Lung (tissue), 12 donors: ENCODE results near the gene NRIP3. TPM values are rescaled to one million over a fixed set of nuclear protein-coding genes. Genes with fewer than 3 reads are reported as not detected.

Experiments
- ATAC-seq: fragments of 200-7000 bp; cut with Tn5 transposase; one replicate; pipeline ENCODE4 v1.9.1; 2020; ENCODE audit warnings: moderate number of reproducible peaks; ENCODE audit not compliant: insufficient read depth, low FRiP score
- DNase-seq, 3 donors: peaks; one replicate each; pipeline ENCODE4 v3.0.0-alpha.2; 2013 to 2017
- H3K27ac ChIP-seq, 2 donors: one replicate each; pipeline ENCODE4 v1.5.1; 2013; ENCODE audit warnings: mild to moderate bottlenecking in 2 of 2, moderate library complexity in 2 of 2, control low read depth in 1 of 2, inconsistent platforms in 1 of 2, low read depth in 1 of 2, low read length in 1 of 2
- H3K27me3 ChIP-seq, 3 donors: one replicate each; pipeline ENCODE4 v1.5.1; 2013; ENCODE audit warnings: low read length in 2 of 3; ENCODE audit not compliant: control insufficient read depth in 3 of 3, insufficient read depth in 3 of 3
- H3K36me3 ChIP-seq, 4 donors: one replicate each; pipeline ENCODE4 v1.5.1; 2013; ENCODE audit warnings: low read length in 4 of 4, mild to moderate bottlenecking in 1 of 4, moderate library complexity in 1 of 4; ENCODE audit not compliant: control insufficient read depth in 4 of 4, insufficient read depth in 4 of 4
- H3K4me1 ChIP-seq, 5 donors: one replicate each; pipeline ENCODE4 v1.5.1; 2013; ENCODE audit warnings: low read length in 5 of 5, mild to moderate bottlenecking in 2 of 5, moderate library complexity in 1 of 5; ENCODE audit not compliant: control insufficient read depth in 5 of 5, insufficient read depth in 5 of 5
- H3K4me3 ChIP-seq: one replicate; pipeline ENCODE4 v1.5.1; 2013; ENCODE audit warnings: mild to moderate bottlenecking, control low read depth, moderate library complexity
- H3K9ac ChIP-seq, 2 donors: one replicate each; pipeline ENCODE4 v1.5.1; 2013; ENCODE audit warnings: low read length in 2 of 2, control low read depth in 1 of 2; ENCODE audit not compliant: insufficient read depth in 1 of 2
- H3K9me3 ChIP-seq, 4 donors: one replicate each; pipeline ENCODE4 v1.5.1; 2013; ENCODE audit warnings: low read length in 3 of 4, mild to moderate bottlenecking in 1 of 4, moderate library complexity in 1 of 4; ENCODE audit not compliant: control insufficient read depth in 4 of 4, insufficient read depth in 3 of 4
- WGBS, 2 donors: extraction: QIAGEN DNeasy Blood & Tissue Kit; methylation state at CpG; one replicate each; pipeline ENCODE4 v1.1.7; 2013; 5-methylcytosine and 5-hydroxymethylcytosine counted together
- polyA plus RNA-seq, 2 donors: library from polyadenylated mRNA; stranded (reverse); fragments of 200-250 nt; gene quantifications; one replicate each; pipeline ENCODE4 v1.2.1, GENCODE V29; 2013
- total RNA-seq, 2 donors: library from RNA; depleted of rRNA in 1 of 2; stranded (reverse); fragments of >200 nt in 1 of 2; gene quantifications; one replicate each; pipeline ENCODE4 v1.2.1, GENCODE V29; 2014 to 2021
- TF ChIP-seq, protein P1 (sequence below): IDR thresholded peaks from 2 replicates; pipeline ENCODE4 v1.5.1; 2012; ENCODE audit warnings: mild to moderate bottlenecking; ENCODE audit errors: control extremely low read depth, extremely low read depth
- donor health status: control.
- donor health status: control.
- donor health status: Bipolar disorder and iron deficiency.
- donor health status: healthy.
- donor health status: DM: yes; HTN: yes; CAD: no.

NRIP3 gene
- total and polyA plus RNA-seq, 4 donors = 0.28 to 2.2 (median 1.9) TPM

DNA sequence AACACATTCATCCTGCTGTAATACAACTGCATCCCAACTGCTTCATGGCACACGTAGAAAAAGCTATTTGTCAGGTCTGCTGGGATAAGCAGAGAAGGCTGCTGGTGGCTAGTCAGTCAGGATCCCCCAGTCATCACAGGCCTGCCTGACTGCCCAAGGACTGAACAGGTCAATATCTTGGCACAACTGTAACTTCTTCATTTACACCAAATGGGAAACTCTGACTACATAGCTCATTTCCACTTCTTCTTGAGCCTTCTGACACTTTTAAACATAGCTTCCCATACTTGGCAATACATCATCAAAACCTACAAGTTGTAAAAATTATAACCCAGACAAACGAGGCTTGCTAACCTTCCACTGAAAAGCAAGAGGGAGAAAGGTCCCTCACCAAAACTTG, 42.4 kb downstream of the NRIP3 start:
- Histone ChIP-seq H3K9me3 (no peaks in the 10 kb centered on the region), H3K4me3 (no peak overlapping the region), H3K27ac (no peak overlapping the region), H3K27me3 (no peaks in the 10 kb centered on the region), H3K9ac (peak overlapping the region in 1 of 2 donors; percentile 38), H3K36me3 (peaks cover 0 to 9% (median 1%) of the 10 kb centered on the region in 4 donors), H3K4me1 (peaks cover 0 to 24% (median 8%) of the 10 kb centered on the region in 5 donors)
- WGBS, 2 donors = 70 to 81% methylated on average over 2 of the region's 2 CpGs
- TF ChIP-seq, protein P1, sequence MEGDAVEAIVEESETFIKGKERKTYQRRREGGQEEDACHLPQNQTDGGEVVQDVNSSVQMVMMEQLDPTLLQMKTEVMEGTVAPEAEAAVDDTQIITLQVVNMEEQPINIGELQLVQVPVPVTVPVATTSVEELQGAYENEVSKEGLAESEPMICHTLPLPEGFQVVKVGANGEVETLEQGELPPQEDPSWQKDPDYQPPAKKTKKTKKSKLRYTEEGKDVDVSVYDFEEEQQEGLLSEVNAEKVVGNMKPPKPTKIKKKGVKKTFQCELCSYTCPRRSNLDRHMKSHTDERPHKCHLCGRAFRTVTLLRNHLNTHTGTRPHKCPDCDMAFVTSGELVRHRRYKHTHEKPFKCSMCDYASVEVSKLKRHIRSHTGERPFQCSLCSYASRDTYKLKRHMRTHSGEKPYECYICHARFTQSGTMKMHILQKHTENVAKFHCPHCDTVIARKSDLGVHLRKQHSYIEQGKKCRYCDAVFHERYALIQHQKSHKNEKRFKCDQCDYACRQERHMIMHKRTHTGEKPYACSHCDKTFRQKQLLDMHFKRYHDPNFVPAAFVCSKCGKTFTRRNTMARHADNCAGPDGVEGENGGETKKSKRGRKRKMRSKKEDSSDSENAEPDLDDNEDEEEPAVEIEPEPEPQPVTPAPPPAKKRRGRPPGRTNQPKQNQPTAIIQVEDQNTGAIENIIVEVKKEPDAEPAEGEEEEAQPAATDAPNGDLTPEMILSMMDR = no peak
- ATAC-seq (no peak), DNase-seq (no peak)

DNA sequence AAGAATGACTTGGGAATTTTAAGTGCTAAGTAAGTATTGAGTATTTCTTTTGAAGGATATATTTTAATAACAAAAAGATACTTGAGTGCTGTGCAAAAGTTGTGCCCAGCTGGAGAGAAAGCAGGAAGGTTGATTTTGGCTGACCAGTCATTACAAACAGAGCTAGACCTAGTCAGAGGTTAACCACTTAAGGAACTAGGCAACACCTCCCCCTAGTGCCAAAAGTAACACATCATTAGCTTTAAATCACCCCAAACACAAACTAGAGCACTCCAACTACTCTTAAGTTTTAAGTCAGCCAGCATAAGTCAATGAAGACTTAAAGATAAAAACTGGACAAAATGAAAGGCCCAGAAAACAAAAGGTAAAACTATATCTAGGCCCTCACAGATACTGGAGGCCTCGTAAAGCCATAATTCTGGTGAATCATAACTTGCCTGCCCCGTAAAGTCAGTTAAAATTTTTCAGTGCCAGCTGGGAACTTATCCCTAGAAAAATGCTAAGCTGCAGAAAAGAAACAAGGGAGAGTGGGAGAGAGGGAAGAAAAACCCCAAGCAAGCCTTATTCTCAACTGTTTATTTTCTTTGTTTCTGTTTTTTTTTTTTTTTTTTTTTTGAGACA, 44.1 kb downstream of the NRIP3 start:
- no peak for ATAC-seq
- WGBS, 2 donors = 42 to 63% methylated on average over 2 of the region's 2 CpGs

DNA sequence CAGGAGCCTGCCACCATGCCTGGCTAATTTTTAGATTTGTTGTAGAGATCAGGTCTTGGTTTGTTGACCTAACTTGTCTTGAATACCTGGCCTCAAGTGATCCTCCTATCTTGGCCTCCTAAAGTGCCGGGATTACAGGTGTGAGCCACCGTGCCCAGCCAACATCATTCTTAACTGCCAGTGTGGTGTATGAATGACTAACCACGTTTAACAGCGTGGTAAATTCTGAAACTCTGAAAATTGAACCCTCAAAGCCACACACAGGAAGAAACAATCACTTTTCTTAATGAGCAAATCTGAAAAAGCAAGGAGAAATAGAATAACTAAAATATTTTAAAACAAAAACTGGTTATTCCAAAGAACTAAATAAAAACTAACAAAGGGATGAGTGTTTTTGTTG, 46.9 kb downstream of the NRIP3 start:
- no peaks in the 10 kb centered on the region for H3K27me3 ChIP-seq
- 77 to 78% methylated on average over 4 of the region's 4 CpGs for WGBS, 2 donors
- DNase-seq (no peak), ATAC-seq (no peak)
- peaks cover 0 to 10% (median 0%) of the 10 kb centered on the region in 5 donors for H3K4me1 ChIP-seq
- TF ChIP-seq, protein P1 = no peak
- no peak overlapping the region for H3K27ac ChIP-seq
- no peak overlapping the region for H3K9ac ChIP-seq
- H3K4me3 ChIP-seq = no peak overlapping the region
- H3K9me3 ChIP-seq = no peaks in the 10 kb centered on the region
- H3K36me3 ChIP-seq = peaks cover 13 to 20% (median 16%) of the 10 kb centered on the region in 4 donors

More for the DNA sequence above, 44.1 kb downstream of the NRIP3 start:
- TF ChIP-seq, protein P1 = peak; percentile 36
- no peaks in the 10 kb centered on the region for H3K9me3 ChIP-seq
- H3K27me3 ChIP-seq = no peaks in the 10 kb centered on the region
- peaks cover 7 to 9% (median 8%) of the 10 kb centered on the region in 4 donors for H3K36me3 ChIP-seq
- H3K9ac ChIP-seq = peak overlapping the region in 1 of 2 donors; percentile 44
- H3K4me1 ChIP-seq = peaks cover 0 to 18% (median 8%) of the 10 kb centered on the region in 5 donors
- DNase-seq = peak; percentile 48 to 83 (median 77)
- H3K4me3 ChIP-seq = no peak overlapping the region
- H3K27ac ChIP-seq = no peak overlapping the region
